Stimulated activated naive CD8-positive, alpha-beta T cell treated with anti-CD3 and anti-CD28 coated beads, Interleukin-15, Interleukin-2, amounts not matched to agents 100 U/mL and 50 U/mL, for 24 hours (primary cell): Measurements from ENCODE around the gene FHIP1A.

Source experiments
- ATAC-seq: fragments of 150-1000 bp; cut with Tn5 transposase; one replicate; pipeline ENCODE4 v1.10.0; 2021
- DNase-seq: peaks from one replicate; pipeline ENCODE4 v3.0.0; 2021

FHIP1A gene

DNA sequence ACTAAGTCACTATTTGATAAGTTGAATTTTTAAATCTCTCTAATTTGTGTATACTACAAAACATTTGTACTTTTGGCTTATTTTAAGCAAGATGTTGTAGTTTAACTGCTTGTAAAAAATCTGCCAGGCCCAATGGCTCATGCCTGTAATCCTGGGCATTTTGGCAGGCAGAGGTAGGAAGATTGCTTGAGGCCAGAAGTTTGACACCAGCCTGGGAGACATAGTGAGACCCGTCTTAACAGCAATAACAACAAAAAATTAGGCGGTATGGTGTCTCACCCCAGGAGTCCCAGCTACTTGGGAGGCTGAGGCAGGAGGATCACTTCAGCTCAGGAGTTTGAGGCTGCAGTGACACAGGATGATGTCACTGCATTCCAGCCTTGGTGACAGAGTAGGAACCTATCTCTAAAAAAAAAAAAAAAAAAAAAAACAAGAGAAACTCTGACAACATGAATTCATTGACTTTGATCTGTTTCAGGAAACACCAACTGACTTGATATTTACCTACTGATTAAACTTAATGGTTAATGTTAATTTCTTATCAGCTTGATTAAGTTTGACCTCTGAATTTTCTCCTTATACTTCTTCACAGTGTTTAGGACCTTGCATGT is 8.9 kb downstream of the FHIP1A start:
- ATAC-seq (no peak), DNase-seq (no peak)

- ATAC-seq: no peak
- no peak for DNase-seq
These were observed 9.4 kb downstream of the FHIP1A start for GRCh38 chr4:151418385-151418784.

- ATAC-seq: no peak
- DNase-seq: no peak
These were observed 9.9 kb downstream of the FHIP1A start for GRCh38 chr4:151418856-151419255.

- DNase-seq: no peak
- no peak for ATAC-seq
These were observed 11.4 kb downstream of the FHIP1A start for GRCh38 chr4:151420250-151420807.

DNA sequence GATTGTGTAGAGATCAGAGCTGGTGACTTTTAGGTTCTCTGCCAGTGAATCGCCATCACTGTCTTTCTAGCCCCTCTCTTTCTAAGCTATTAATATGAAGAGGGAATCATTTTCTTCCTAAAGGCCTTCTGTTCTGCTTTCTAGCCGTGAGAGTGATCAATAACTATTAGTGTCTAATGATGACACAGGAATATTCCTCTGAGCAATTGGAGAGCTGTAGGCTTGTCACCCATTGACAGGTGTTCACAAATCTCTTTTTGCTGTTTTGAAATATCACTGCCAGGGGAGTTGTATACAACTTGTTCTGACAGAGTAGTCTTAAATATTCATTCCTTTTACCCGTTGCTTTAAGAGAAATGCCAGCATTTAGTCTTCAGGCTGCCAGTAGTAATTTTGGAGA is 13.9 kb downstream of the FHIP1A start:
- DNase-seq (no peak), ATAC-seq (no peak)

DNA sequence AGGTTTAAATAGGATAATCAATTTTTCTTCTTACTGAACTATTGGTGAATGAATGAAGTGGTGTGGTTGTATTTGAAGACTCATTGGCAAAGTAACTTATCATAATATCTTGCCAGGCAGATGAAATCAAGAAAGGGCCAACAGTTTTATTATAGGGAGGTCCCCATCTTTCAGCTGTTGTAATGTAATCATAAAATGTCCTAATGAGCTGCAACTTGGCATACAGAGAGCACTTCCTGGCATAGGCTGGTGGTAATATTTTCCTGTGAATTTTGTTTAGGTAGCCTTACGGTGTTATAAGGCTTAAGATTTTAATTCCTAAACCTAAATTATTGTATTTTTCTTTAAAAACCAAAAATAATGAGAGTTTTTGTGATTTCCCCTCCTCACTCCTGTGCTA is 17.5 kb downstream of the FHIP1A start:
- ATAC-seq (no peak), DNase-seq (no peak)

- no peak for DNase-seq
- no peak for ATAC-seq
These were observed 18.3 kb downstream of the FHIP1A start for GRCh38 chr4:151427266-151427665.

- no peak for ATAC-seq
- no peak for DNase-seq
These were observed 19.4 kb downstream of the FHIP1A start for GRCh38 chr4:151428346-151428745.

DNA sequence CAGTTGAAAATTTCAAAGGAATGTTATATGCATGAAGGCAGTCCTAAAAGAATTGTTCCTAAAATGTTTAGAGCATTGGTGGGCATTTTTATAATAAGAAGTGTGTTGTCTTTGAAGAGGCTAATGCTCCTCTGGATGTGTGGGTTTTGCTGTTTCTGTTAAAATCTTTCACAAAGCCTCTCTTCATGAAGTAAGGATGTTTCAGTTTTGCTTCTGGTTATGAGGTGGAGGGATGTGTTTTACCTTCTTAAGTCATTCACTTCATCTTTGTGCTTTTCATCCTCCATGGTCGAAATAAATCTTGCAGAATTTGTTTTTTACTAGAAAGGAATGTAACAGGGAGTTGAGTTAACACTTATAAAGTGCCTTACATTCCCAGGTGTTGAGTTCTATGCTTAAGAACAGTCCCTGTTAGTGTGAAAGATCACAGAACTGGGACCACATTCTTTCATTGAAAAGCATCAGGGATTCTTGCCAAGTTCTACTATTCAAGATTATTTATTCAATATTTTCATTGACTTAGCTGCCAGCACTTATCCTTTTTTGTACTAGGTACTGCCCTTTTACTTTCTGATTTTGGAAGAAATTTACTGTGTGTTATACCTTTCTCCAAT is 21.1 kb downstream of the FHIP1A start:
- DNase-seq (no peak), ATAC-seq (no peak)

DNA sequence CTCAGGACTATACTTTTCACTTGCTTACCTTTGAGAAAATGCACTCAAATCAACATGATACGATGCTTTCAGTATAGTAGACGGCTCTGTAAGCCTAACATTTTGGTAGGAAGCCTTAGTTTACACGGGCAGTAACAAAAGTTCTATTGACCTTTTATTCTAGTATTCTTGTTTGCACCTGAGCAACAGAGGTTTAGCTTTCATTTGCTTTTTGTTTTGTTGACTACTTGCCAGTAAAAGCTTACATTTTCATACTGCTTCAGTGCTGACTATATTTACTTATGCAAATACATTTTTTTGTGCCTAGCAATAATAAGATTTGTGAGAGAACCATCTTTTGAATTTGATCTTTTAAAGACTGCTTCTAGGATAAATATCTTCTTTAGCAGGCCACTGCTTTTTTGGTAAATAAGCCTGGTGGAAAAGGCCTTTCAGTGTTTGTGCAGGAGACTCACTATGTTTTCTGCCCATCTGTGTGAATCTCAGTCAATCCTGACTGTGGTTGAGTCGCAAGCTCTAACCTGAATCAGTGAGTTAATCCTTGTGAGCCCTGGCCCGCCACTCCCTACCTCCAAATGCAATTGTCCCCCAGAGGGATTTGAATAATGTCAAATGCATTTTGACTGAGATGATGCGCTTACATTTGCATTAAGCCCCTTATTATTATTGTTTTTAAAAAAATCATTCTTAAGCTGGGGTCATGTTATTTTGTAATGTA is 21.9 kb downstream of the FHIP1A start:
- DNase-seq (no peak), ATAC-seq (no peak)

DNA sequence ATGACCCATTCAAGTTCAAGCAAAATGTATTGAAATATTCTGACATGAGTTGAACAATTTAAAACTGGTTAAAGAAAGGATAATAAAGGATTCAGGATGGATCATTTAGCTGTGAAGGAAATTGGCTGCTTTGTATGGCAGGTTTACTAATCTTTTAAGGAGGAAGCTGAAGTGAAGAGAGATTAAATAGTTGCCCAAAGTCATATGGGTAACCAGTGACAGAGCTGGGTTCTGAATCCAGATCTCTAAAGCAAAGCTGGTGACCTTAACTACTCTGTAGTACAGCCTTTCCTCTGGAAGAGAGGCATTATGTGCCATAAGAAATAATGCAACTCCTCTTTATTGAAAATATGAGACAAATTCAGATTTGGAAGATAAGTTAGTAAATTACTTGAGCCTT is 22.8 kb downstream of the FHIP1A start:
- no peak for DNase-seq
- no peak for ATAC-seq

- ATAC-seq (no peak), DNase-seq (no peak)
These were observed 23.7 kb downstream of the FHIP1A start for GRCh38 chr4:151432654-151433053.

- DNase-seq (no peak), ATAC-seq (no peak)
These were observed 25.3 kb downstream of the FHIP1A start for GRCh38 chr4:151434183-151434860.

GRCh38 chr4:151436093-151436518 is 27.1 kb downstream of the FHIP1A start:
- ATAC-seq (no peak), DNase-seq (no peak)

DNA sequence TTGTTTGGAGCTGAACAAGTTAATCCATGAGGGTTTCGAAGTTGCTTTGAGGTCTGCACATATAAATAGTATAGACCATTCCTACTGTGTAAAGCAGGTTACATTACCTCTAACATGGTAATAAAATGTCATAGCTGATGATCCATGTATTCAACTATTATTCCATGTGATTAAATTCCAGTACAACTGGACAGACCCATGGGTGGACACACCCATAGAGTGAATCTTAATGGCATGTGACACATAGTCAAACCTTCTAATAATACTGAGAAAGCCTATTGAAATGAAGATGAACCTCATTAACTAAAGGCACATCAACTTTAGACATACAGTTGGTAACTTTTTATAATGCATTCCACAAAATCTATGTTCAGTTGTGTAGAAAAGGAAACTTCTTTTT is 28.5 kb downstream of the FHIP1A start:
- ATAC-seq: no peak
- DNase-seq: no peak

DNA sequence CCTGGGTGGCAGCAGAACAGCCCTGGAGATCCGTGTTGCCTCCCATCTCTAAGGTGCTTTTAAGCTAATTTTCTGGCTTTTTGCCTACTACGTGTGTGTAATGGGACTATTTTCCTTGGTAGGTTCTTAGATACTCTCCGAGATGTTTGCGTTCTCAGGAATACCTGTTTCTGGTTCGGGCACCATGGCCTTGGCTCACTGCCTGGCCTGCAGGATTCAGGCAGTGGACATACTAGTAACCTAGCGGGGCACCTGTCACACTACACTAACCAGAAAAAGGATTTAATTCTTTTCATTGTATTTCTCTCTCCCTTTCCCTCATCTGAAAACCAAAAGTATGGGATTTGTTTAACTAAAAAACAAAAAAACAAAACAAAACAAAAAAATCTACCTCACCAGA is 29.2 kb downstream of the FHIP1A start:
- DNase-seq: no peak
- no peak for ATAC-seq

GRCh38 chr4:151439320-151439719 is 30.3 kb downstream of the FHIP1A start:
- DNase-seq (no peak), ATAC-seq (no peak)

GRCh38 chr4:151442002-151442401 is 33.0 kb downstream of the FHIP1A start:
- ATAC-seq: no peak
- DNase-seq: no peak

GRCh38 chr4:151443247-151443646 is 34.3 kb downstream of the FHIP1A start:
- ATAC-seq: no peak
- no peak for DNase-seq

DNA sequence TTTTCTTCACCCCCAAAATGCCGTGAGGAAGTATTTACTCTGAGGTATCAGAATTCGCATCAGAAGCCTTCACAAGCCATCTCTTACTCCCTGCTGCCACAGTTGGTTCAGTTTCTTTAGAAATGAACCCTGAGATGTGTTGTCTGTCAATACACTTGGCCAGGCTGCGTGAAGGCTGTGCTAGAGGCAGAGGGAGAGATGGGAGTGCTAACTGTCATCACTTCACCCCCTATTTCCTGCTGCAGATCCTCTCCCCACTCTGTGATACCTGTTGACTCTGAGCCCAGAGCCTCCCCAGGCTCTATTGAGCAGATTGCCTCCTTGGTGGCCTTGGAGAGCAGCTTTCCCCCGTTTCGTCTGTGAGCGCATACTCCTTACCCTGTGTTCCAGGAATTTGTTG is 34.8 kb downstream of the FHIP1A start:
- ATAC-seq: no peak
- no peak for DNase-seq

DNA sequence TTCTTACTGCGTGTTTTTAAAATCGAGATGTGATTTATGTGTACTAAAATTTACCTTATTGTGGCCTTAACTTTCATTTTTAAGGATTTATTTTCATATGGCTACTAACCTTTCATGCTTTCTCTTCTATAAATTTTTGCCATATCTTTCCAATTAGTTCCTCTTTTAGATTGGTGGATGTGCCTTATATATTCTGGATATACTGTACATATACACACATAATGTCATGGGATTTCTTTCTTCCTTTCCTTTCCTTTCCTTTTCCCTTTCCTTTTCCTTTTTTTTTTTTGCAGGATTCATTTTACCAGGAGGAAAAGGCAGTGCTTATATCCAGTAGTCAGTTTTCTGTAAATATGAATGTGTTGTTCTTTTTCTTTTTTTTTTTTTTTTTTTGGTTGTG is 37.2 kb downstream of the FHIP1A start:
- DNase-seq: no peak
- no peak for ATAC-seq

DNA sequence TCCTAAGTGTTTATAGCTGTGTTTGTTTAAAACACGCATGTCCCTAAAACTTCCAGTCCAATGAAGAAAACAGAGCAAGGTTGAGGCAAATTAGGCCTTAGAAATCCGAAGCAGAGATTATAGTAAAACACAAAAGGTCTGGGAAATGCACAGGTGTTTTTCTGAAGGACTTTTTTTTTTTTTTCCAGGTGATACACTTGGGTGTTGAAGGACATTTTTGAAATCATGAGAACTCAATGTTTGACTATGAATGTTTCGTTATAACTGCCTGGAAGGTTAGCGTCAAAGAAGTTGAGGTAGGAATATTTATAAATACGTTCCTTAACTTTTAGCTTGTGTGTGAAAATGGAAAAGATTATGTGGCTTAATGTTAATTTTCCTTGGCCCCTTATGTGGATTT is 45.5 kb downstream of the FHIP1A start:
- no peak for ATAC-seq
- no peak for DNase-seq

- no peak for DNase-seq
- ATAC-seq: no peak
These were observed 46.2 kb downstream of the FHIP1A start for GRCh38 chr4:151455212-151455611.
